Suprapubic skin (tissue), 4 donors: ENCODE measurements around the gene DUSP7.

Source experiments
- CTCF ChIP-seq, 2 donors: fragments of 200-600 bp in 1 of 2; fragments of 450-650 bp in 1 of 2; sonication (generic) in 1 of 2; IDR thresholded peaks; one replicate each; pipeline ENCODE4 v1.5.1; 2016 to 2019; ENCODE audit warnings: antibody characterized with exemption in 2 of 2, mild to moderate bottlenecking in 1 of 2, moderate library complexity in 1 of 2
- EP300 ChIP-seq: sonication (generic); formaldehyde crosslinking; IDR thresholded peaks from one replicate; pipeline ENCODE4 v1.6.1; 2017; ENCODE audit warnings: antibody characterized with exemption
- POLR2A ChIP-seq, 2 donors: fragments of 450-650 bp; IDR thresholded peaks; one replicate each; pipeline ENCODE4 v1.6.1; 2017; ENCODE audit warnings: antibody characterized with exemption in 2 of 2, mild to moderate bottlenecking in 2 of 2, moderate library complexity in 2 of 2
- POLR2AphosphoS5 ChIP-seq, 3 donors: sonication (generic); formaldehyde crosslinking; IDR thresholded peaks; one replicate each; pipeline ENCODE4 v1.6.1; 2017; ENCODE audit warnings: antibody characterized with exemption in 3 of 3

- TF ChIP-seq CTCF (IDR thresholded peaks at IDR 0.05) (no peak), EP300 (no peak), POLR2AphosphoS5 (IDR thresholded peaks at IDR 0.05) (no peak), POLR2A (IDR thresholded peaks at IDR 0.05) (no peak)
Observed at GRCh38 chr3:52028572-52028971, 27.8 kb downstream of the DUSP7 start.
